HCT116 (cell line): ENCODE data around the gene FAM241A.

Experiments used
- CTCF ChIP-seq, 3 experiments: fragments of 200-600 bp in 1 of 3; sonication (generic) in 1 of 3; IDR thresholded peaks in 2 of 3; conservative IDR thresholded peaks in 1 of 3; 2 replicates each; pipeline ENCODE4 v1.5.1; 2012 to 2017; ENCODE audit warnings: low read depth in 2 of 3, low read length in 2 of 3, antibody characterized with exemption in 1 of 3, borderline replicate concordance in 1 of 3, control low read depth in 1 of 3, mild to moderate bottlenecking in 1 of 3, mixed read lengths in 1 of 3, mixed run types in 1 of 3, moderate library complexity in 1 of 3; ENCODE audit not compliant: insufficient read depth in 1 of 3
- POLR2AphosphoS5 ChIP-seq: IDR thresholded peaks from 2 replicates; pipeline ENCODE4 v1.6.1; 2011; ENCODE audit warnings: mild to moderate bottlenecking, low read depth, low read length, moderate library complexity

GRCh38 chr4:112210777-112211176, 65.5 kb downstream of the FAM241A start:
- TF ChIP-seq CTCF (IDR thresholded peaks at IDR 0.05 in 2 of 3, conservative IDR thresholded peaks at IDR 0.05 in 1 of 3; ENCODE audit: borderline replicate concordance in 1 of 3, insufficient read depth in 1 of 3, low read depth in 2 of 3, low read length in 2 of 3) (no peak), POLR2AphosphoS5 (no peak)
